Endothelial cell of umbilical vein (primary cell): ENCODE results near the gene SEZ6. TPM values are rescaled to one million over a fixed set of nuclear protein-coding genes. Genes with fewer than 3 reads are reported as not detected.

Experiments used
- BruUV-seq: library from RNA; stranded (reverse); fragments of 400-500 nt; replicated peaks from 2 replicates; lab custom pipeline; 2021; lab: Mats Ljungman, UMichigan
- CTCF ChIA-PET: fragments of 300-600, 350-600 bp; sonication (Branson Sonifier 250); formaldehyde crosslinking; loops from one replicate; lab custom pipeline; 2021; ENCODE audit warnings: antibody characterized with exemption, inconsistent platforms; lab: Charles Lee
- POLR2A ChIA-PET: fragments of 300-600, 350-600 bp; sonication (Branson Sonifier 250); formaldehyde crosslinking; loops from one replicate; lab custom pipeline; 2021; ENCODE audit warnings: antibody characterized with exemption, inconsistent platforms; lab: Charles Lee
- DNase-seq: peaks from one replicate; pipeline ENCODE4 v3.0.0-alpha.2; 2011; ENCODE audit warnings: low read depth, low spot score
- FAIRE-seq: peaks from 2 replicates; lab custom pipeline; 2011; peaks lifted over from hg19 to GRCh38; lab: Jason Lieb, UNC
- H2AFZ ChIP-seq: 2 replicates; pipeline ENCODE4 v1.6.0; 2012; ENCODE audit warnings: low read depth, low read length, control low read depth, inconsistent platforms
- H3K27ac ChIP-seq: 2 replicates; pipeline ENCODE4 v1.5.1; 2011; ENCODE audit warnings: low read depth, mild to moderate bottlenecking, control low read depth, low read length, moderate library complexity; ENCODE audit not compliant: insufficient read depth
- H3K27me3 ChIP-seq, 2 experiments: 2 replicates each; pipeline versions ENCODE4 v1.6.0 to v1.6.1; 2011; ENCODE audit warnings: low read length in 2 of 2, mixed read lengths in 1 of 2; ENCODE audit not compliant: control insufficient read depth in 2 of 2, insufficient read depth in 2 of 2
- H3K36me3 ChIP-seq, 2 experiments: 2 replicates in 1 of 2; 3 replicates in 1 of 2; pipeline ENCODE4 v1.5.1; 2011; ENCODE audit warnings: low read length in 2 of 2, mild to moderate bottlenecking in 1 of 2, moderate library complexity in 1 of 2; ENCODE audit not compliant: control insufficient read depth in 2 of 2, insufficient read depth in 2 of 2; ENCODE audit errors: extremely low read depth in 1 of 2
- H3K4me1 ChIP-seq: 3 replicates; pipeline ENCODE4 v1.5.1; 2011; ENCODE audit warnings: mild to moderate bottlenecking, low read length; ENCODE audit not compliant: control insufficient read depth, insufficient read depth; ENCODE audit errors: extremely low read depth
- H3K4me2 ChIP-seq: 2 replicates; pipeline ENCODE4 v1.6.1; 2011; ENCODE audit warnings: low read length, control low read depth, mixed read lengths; ENCODE audit not compliant: insufficient read depth
- H3K4me3 ChIP-seq, 3 experiments: fragments of 200-600 bp in 1 of 3; sonication (generic), shearing (Covaris generic) in 1 of 3; replicated peaks in 1 of 3; 2 replicates each; pipeline ENCODE4 v1.5.1; 2011 to 2016; ENCODE audit warnings: control low read depth in 3 of 3, low read length in 3 of 3, mild to moderate bottlenecking in 2 of 3, inconsistent platforms in 1 of 3, low read depth in 1 of 3, moderate library complexity in 1 of 3; ENCODE audit not compliant: insufficient read depth in 1 of 3
- H3K79me2 ChIP-seq: 2 replicates; pipeline ENCODE4 v1.6.0; 2012; ENCODE audit warnings: low read length, inconsistent platforms; ENCODE audit not compliant: control insufficient read depth, insufficient read depth
- H3K9ac ChIP-seq: replicated peaks from 2 replicates; pipeline ENCODE3; 2011; ENCODE audit warnings: low read length, control low read depth; ENCODE audit not compliant: insufficient read depth; ENCODE audit errors: extremely low read depth
- H3K9me1 ChIP-seq: replicated peaks from 3 replicates; pipeline ENCODE4 v1.6.0; 2011; ENCODE audit warnings: mild to moderate bottlenecking, low read length; ENCODE audit not compliant: control insufficient read depth, insufficient read depth; ENCODE audit errors: extremely low read depth
- H3K9me3 ChIP-seq: replicated peaks from 2 replicates; pipeline ENCODE4 v1.5.1; 2012; ENCODE audit warnings: low read length, inconsistent platforms; ENCODE audit not compliant: control insufficient read depth, insufficient read depth
- H4K20me1 ChIP-seq: replicated peaks from 2 replicates; pipeline ENCODE3; 2011; ENCODE audit warnings: mild to moderate bottlenecking, low read length; ENCODE audit not compliant: control insufficient read depth, insufficient read depth; ENCODE audit errors: extremely low read depth
- EZH2 ChIP-seq: IDR thresholded peaks from 2 replicates; pipeline ENCODE4 v1.6.1; 2012; ENCODE audit warnings: borderline replicate concordance, low read depth, mild to moderate bottlenecking, moderate library complexity, low read length, inconsistent platforms; ENCODE audit not compliant: severe bottlenecking
- POLR2AphosphoS5 ChIP-seq: IDR thresholded peaks from 2 replicates; pipeline ENCODE4 v1.6.1; 2012; ENCODE audit warnings: low read depth, mild to moderate bottlenecking, control low read depth, low read length, moderate library complexity; ENCODE audit not compliant: insufficient read depth
- dilution Hi-C: fragments of 300-500 bp; cut with MboI; formaldehyde crosslinking; loops from one replicate; pipeline ENCODE4 v1.15.0; 2019; ENCODE audit warnings: low sequenced_read_pairs; ENCODE audit not compliant: extremely low pct_ligation_motif_present
- intact Hi-C: fragments of 100-400 bp; cut with micrococcal nuclease; formaldehyde crosslinking; loops from one replicate; pipeline ENCODE4 v1.10.0; 2022
- polyA plus RNA-seq, 4 experiments: library from polyadenylated mRNA; depleted of rRNA in 3 of 4; stranded (reverse) in 3 of 4; unstranded in 1 of 4; fragments of >200 nt; gene quantifications; 2 replicates each; pipeline versions ENCODE4 v1.2.1 to v1.2.3, GENCODE V29; 2011 to 2012; ENCODE audit warnings: missing spikeins in 1 of 4
- total RNA-seq: library from RNA; stranded (reverse); gene quantifications from 2 replicates; pipeline ENCODE4 v1.2.3, GENCODE V29; 2021
- TF ChIP-seq, protein P1 (sequence below), 2 donors: IDR thresholded peaks; 1 replicate in 1 of 2; 2 replicates in 1 of 2; pipeline ENCODE4 v1.5.1; 2011; ENCODE audit warnings: low read length in 2 of 2, mild to moderate bottlenecking in 2 of 2, moderate library complexity in 2 of 2, control low read depth in 1 of 2, inconsistent platforms in 1 of 2, low read depth in 1 of 2; ENCODE audit not compliant: insufficient read depth in 1 of 2; ENCODE audit errors: extremely low read depth in 1 of 2

Gene SEZ6
- total and polyA plus RNA-seq, 2 donors (not counting 3 experiments of a cell fraction or from before 2014, with no cell fraction given) = not detected

- dilution Hi-C loops = no loop called here
Measured at GRCh38 chr17:28906706-28907438, 99.0 kb downstream of the SEZ6 start.

More at GRCh38 chr17:28906706-28907438, 99.0 kb downstream of the SEZ6 start:
- Histone ChIP-seq H4K20me1 (no peaks in the 10 kb centered on the region), H3K36me3 (peaks cover 19 to 42% of the 10 kb centered on the region in 2 experiments), H3K4me1 (peaks cover 19% of the 10 kb centered on the region), H3K79me2 (no peaks in the 10 kb centered on the region), H3K27ac (no peak overlapping the region), H2AFZ (no peak overlapping the region), H3K27me3 (no peaks in the 10 kb centered on the region), H3K4me2 (no peak overlapping the region), H3K9ac (no peak overlapping the region), H3K4me3 (no peak overlapping the region), H3K9me1 (no peaks in the 10 kb centered on the region), H3K9me3 (no peaks in the 10 kb centered on the region)
- FAIRE-seq (no peak), DNase-seq (no peak)
- POLR2A ChIA-PET = no interaction called here
- CTCF ChIA-PET = interaction anchor here (0.9 to 7.3 kb wide), 10 partner anchors 9 to 210 kb away, joined by 3 to 62 read pairs (median 6); partner anchors contain the start of genes FLOT2, PHF12 and TLCD1
- intact Hi-C loops = no loop called here
- BruUV-seq = no TSS peak
- TF ChIP-seq POLR2AphosphoS5 = no peak
- TF ChIP-seq EZH2 = no peak
- TF ChIP-seq, protein P1, sequence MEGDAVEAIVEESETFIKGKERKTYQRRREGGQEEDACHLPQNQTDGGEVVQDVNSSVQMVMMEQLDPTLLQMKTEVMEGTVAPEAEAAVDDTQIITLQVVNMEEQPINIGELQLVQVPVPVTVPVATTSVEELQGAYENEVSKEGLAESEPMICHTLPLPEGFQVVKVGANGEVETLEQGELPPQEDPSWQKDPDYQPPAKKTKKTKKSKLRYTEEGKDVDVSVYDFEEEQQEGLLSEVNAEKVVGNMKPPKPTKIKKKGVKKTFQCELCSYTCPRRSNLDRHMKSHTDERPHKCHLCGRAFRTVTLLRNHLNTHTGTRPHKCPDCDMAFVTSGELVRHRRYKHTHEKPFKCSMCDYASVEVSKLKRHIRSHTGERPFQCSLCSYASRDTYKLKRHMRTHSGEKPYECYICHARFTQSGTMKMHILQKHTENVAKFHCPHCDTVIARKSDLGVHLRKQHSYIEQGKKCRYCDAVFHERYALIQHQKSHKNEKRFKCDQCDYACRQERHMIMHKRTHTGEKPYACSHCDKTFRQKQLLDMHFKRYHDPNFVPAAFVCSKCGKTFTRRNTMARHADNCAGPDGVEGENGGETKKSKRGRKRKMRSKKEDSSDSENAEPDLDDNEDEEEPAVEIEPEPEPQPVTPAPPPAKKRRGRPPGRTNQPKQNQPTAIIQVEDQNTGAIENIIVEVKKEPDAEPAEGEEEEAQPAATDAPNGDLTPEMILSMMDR (IDR thresholded peaks at IDR 0.05; ENCODE audit: extremely low read depth in 1 of 2, insufficient read depth in 1 of 2, low read depth in 1 of 2, low read length in 2 of 2) = no peak
